Renal cortical epithelial cell (primary cell): ENCODE data around the gene IFNGR1. TPM values are rescaled to one million over a fixed set of nuclear protein-coding genes. Genes with fewer than 3 reads are reported as not detected.

ENCODE experiments used
- DNase-seq: peaks from one replicate; pipeline ENCODE4 v3.0.0-alpha.2; 2011; ENCODE audit warnings: low read depth
- total RNA-seq: library from RNA; depleted of rRNA; stranded (reverse); fragments of >200 nt; gene quantifications from 2 replicates; pipeline ENCODE4 v1.2.3, GENCODE V29; 2014

Gene IFNGR1
- total RNA-seq, 1 donor from 2014 or later, result 124 TPM

GRCh38 chr6:137175868-137176245 lies 43.3 kb downstream of the IFNGR1 start:
- no peak for DNase-seq

DNA sequence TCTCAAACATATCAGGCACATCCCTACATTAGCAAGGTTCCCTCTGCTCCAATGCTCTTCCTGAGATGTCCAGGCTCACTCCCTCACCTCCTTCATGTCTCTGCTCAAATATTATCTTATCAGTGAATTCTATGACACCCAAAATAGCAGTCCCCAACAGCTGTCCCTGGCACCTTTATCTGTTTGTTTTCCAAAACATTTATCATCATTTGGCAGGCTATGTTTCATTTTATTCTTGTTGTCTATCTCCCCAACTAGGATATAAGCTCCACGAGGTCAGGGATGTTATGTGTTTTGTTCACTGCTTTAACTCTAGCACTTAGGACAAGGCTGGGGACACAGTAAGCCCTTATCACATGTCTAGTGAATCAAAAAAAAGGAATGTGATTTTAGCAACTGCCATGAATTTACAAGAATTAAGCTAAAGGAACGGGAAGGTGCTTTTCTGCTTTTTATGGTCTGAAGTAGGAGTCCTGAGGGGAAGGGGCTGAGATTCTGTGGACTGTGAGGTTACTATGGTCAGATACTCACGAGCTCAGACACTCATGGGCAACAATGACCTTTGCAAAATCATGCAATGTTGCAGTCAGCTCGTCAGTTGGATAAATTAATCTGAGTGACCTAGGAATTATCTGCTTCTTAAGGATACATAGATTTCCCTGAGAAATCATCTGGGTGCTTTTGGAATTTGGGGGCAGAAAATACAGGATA lies 43.9 kb downstream of the IFNGR1 start:
- DNase-seq, result no peak

DNA sequence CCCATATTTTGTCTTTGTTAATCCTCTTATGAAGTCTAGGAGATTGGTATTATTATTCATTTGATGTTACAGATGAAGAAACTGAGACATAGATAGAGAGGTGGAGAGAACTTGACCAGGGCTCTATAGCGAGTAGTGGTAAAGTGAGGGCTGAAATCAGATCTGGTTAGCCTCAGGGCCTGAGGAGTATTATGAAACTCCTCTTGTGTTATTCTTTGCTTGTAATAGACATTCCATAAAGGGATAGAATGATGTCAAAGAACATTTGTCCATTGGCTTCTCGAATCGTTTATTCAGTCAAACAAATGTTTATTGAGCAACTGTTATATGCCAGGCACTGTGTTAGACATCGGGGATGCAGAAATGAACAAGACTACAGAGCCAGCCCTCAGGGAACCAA lies 45.7 kb downstream of the IFNGR1 start, which contains the start of gene IL22RA2:
TSS of gene IL22RA2 (minus strand) at position 144 of the 400 bp plus-strand sequence. CDS start 11,895 bp downstream, outside the sequence.
- no peak for DNase-seq

DNA sequence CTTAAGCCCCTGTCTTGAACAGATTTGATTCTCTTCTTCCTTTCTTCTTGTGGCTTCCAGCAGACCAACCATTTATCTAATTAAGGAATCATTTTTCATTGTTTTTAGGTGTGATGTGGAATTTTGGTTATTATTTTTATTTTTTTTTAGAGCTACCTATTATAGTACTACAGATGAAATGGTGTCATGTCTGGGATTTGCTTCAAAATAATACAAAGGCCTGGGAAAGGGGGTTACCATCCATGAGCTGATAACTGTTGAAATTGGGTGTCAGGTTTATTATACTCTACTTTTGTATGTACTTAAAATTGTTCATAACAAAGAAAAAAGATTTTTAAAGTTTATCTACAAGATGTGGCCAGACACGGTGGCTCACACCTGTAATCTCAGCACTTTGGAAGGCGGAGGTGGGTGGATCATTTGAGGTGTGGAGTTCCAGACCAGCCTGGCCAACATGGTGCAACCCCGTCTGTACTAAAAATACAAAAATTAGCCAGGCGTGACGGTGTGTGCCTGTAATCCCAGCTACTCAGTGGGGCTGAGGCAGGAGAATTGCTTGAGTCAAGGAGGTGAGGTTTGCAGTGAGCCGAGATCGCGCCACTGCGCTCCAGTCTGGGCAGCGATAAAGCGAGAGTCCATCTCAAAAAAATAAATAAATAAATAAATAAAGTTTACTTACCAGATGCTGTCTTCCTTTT lies 46.3 kb downstream of the IFNGR1 start:
- no peak for DNase-seq

DNA sequence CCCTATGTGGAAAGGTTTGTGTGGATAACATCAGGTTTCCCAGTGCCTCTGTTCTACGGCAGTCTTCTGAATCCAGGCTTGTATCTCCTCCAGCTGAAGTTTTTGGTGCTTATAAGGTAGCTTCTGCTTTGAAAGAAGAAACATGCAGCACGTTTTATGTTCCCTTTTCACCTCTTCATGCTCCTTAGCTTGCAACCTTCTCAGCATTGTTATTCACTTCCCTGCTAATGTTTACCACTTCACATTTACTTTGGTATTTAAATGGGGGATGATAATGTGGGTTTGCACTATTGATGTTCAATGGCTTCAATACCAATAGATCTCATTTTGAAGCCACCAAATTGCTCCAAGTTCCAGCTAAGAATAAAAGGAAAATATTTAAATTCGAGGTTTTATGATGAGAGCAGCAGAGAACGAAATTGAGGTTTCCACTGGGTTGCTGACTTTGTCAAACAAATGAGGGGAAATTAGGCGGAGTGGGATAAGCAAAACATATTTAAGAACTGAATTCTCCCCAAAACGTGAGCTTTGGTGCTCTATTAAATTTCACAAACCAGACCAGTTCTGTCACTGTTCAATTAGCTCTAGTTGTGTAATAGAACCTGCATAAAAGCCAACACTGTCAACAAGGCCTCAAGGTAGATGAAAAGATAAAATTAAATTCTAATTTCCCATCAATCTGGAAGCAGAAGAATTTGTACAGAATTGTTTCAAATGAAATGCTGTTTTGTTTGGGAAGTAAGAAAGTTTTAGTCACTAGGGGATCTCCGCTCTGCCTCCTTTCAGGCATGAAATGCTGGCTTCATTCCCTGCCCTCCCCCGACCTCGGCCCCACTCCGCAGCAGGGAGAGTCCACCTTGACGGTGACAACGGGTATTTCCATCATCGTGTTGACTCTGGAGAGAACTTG lies 47.1 kb downstream of the IFNGR1 start:
- DNase-seq, result peak; percentile 68

- DNase-seq, result no peak
These were observed 48.2 kb downstream of the IFNGR1 start for GRCh38 chr6:137171053-137171374.

DNA sequence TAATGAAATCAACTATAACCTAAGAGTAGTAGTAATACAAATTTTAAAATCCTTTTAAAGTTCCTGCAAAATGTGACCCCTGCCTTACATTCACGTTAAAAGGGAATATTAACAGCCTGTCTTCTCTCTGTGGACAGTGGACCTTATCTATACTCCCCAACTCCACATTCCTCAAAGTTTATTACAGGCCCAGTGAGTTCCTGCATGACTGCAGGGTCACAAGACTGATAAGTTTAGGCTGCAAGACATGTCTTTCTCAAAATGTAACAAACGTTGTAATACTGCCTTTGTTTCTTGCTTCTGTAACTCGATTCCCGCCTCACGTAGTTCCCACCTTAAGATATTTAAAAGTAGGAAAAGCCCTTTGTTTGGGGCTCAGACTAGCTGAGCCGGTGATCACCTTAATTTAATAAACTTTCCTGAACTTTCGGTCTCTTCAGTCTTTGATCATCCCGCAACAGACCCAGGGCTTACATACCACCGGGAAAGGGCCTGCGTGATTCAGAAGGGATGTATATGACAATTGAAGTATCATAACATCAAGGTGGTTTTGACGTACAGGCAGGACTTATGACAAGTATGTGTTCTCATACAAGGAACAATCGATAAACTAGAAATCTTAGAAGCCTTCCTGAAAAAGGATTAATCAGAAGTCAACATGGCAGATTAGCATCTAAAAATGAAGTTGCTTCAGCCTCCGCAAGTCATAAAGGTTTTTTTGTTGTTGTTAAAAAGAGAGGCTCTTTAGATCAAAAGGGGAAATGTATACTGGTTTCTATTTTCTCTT lies 48.7 kb downstream of the IFNGR1 start:
- no peak for DNase-seq

GRCh38 chr6:137167702-137168377 lies 51.3 kb downstream of the IFNGR1 start:
- DNase-seq, result no peak

DNA sequence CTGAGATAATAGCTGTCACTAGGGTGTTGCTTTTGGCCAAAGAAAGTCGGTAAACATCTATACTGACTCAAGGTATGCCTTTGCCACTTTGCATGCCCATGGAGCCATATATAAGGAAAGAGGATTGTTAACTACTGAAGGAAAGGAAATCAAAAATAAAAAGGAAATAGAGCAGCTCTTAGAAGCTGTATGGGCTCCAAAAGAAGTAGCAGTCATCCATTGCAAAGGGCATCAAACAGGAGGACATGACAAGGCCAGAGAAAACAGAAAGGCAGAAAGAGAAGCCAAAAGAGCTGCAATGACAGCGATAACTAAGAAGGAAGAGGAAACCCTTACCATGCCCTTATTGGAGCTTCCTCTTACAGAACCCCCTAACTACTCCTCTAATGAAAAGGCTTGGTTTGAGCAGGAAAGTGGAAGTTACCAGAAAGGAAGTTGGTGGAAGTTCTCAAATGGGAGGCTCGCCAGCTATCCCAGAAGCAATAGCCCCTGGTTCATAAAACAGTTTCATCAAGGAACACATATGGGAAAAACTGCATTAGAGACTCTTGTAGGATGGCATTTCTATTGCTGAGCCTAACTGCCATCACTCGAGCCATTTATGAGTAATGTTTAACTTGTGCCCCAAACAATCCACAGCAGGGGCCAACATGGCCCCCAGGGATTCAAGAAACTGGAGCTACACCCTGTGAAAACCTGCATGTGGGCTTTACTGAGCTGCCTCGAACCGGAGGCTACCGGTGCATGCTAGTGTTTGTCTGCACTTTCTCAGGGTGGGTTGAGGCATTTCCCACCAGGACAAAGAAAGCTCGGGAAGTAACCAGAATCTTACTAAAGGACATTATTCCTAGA lies 52.7 kb downstream of the IFNGR1 start:
- no peak for DNase-seq

DNA sequence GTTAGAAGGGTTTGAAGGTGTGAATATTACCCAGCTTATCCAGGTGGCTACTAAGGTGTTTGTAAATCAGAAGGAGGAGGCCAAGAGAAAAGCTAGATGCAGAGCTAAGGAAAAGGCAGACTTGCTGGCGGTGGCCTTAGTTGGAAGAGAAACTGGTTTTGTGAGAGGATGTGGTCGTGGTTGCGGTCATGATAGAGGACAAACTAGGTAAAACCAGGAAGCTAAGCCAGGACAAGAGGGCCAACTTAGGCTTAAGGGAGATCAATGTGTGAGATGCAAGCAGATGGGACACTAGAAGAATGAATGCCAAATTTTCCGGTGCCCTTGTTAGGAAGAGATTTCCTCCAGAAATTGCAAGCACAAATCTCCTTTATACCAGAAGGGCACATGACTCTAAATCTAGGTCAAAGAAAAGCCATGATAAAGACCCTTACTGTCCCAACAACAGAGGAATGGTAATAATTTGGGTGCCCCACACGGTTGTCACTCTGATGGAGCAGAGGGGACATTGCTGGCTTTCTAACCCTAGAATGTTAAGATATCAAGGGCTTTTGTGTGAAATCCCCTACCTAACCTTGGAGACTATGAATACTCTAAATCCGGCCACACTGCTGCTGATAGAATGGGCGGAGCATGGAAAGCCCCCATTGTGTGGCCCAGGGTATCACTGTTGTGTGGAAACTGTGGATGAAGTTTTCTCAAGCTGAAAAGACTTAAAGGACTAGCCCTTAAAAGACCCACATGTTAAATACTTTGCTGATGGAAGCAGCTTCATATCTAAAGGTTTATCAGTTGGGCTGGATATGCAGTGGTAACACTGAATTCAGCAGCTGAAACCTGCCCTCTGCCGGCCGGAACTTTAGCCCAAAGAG lies 53.6 kb downstream of the IFNGR1 start:
- no peak for DNase-seq

- DNase-seq, result no peak
These were observed 55.4 kb downstream of the IFNGR1 start for GRCh38 chr6:137163732-137164318.

GRCh38 chr6:137162692-137163306 lies 56.4 kb downstream of the IFNGR1 start:
- DNase-seq, result no peak

GRCh38 chr6:137161949-137162348 lies 57.2 kb downstream of the IFNGR1 start:
- no peak for DNase-seq

DNA sequence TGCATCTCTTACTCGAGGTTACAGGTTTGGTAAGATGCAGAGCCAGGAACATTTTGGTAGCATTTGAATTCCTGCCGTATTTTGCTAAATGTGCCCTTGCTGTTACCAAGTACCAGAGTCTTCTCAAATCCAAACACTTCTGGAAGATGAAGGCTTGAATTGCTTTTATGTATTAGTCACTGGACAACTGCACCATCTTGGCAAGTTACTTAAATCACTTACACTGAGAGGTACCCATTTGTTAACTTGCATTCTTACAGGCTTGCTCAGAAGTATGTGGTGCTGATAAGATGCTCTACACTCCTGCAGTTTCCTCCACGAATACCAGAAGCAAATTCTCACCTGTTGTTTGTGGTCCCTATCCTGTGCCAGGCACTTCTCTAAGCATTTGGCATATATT lies 58.4 kb downstream of the IFNGR1 start:
- peak; percentile 62 for DNase-seq

DNA sequence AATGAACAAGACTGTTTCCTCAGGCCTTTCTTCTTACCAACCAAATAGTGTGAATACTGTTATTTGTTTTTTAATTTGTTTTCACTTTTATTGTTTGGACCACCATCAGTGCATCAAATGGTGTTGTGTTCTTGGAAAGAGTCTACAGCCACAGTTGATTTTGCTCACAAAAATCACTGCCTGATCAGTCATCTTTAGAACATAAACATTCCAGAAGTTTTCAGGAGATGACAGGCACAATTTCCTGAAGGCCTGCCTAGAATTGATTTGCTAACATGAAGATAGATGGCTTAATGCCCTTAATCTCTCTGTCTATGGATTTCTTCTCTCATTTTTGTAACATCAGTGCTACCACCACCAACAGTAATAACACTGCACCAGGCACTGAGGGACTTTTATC lies 59.3 kb downstream of the IFNGR1 start:
- DNase-seq, result no peak

- DNase-seq, result no peak
These were observed 61.6 kb downstream of the IFNGR1 start for GRCh38 chr6:137157601-137158000.

- DNase-seq, result peak; percentile 19
These were observed 62.5 kb downstream of the IFNGR1 start for GRCh38 chr6:137156650-137157049.

DNA sequence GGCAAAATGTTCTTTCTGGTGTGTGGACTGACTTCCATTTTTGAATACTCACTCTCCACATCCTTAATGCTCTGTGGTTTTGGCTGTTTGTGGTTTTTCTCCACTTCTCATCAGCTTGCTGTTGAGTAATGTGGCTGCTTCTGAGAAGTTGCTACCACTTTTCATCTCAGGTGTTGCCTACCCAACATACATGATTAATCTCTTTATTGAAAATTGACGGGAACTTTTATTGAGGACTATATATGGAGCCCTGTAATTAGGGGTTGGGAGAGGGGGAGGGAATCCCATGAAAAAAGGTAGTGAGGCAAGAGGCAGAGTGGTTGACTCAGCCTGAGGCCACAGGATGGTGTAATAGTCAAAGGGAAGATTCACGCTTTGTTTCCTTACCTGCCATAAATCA lies 63.4 kb downstream of the IFNGR1 start:
- peak; percentile 90 for DNase-seq
